ENCODE measurements around the gene SCAMP5. TPM values are rescaled to one million over a fixed set of nuclear protein-coding genes. Genes with fewer than 3 reads are reported as not detected.

Gene SCAMP5
- polyA plus RNA-seq, 2 of the 4 experiments (the other 2 are of a cell fraction): 10.5 to 16.2 TPM

DNA sequence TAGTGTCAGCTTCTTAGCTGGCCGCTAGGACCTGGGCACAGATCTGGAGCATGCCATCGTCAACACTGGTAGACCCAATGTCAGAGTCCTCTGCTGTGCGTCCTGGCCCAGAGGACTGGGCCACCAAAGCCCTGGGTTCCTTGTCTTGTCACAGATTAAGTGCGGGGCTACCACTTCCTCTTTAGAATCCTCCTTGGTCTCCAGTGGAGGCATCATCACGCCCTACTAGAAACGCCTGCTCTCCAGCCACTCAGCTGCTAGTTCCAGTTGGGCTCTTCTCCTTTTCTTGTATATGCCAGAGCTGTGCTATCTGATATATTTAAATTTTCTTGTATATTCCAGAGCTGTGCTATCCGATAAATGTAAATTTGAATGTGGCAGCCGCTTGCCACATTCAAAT, 39.3 kb downstream of the SCAMP5 start:
- FAIRE-seq: no peak
- POLR2A ChIA-PET: interaction anchor here (0.6 to 1.1 kb wide), 2 partner anchors 11 to 1302 kb away, joined by 4 to 5 read pairs; partner anchors contain the start of genes ISL2 and PPCDC
- WGBS (ENCODE audit: missing lambda C conversion rate): 98% methylated on average over 8 of the region's 8 CpGs
- CTCF ChIA-PET: interaction anchor here (1.0 to 3.0 kb wide), 8 partner anchors 8 to 273 kb away, joined by 3 to 21 read pairs (median 9); partner anchors contain the start of gene C15orf39
- Histone ChIP-seq H3K9me3 (no peaks in the 10 kb centered on the region), H3K4me3 (no peak overlapping the region), H3K4me2 (no peak overlapping the region), H3K27ac (no peak overlapping the region), H3K4me1 (peaks cover 40% of the 10 kb centered on the region)
- TF ChIP-seq EP300 (IDR thresholded peaks at IDR 0.05) (no peak), SREBF2 (IDR thresholded peaks at IDR 0.05) (no peak), HOXA7 (CRISPR knock-in tag; IDR thresholded peaks at IDR 0.05) (no peak), POLR2A (IDR thresholded peaks at IDR 0.05; ENCODE audit: low read length) (no peak), HDAC2 (IDR thresholded peaks at IDR 0.05) (no peak), RARB (CRISPR knock-in tag; IDR thresholded peaks at IDR 0.05) (no peak), E2F6 (IDR thresholded peaks at IDR 0.05; ENCODE audit: borderline replicate concordance, low read depth) (no peak), NR3C1 (IDR thresholded peaks at IDR 0.05) (no peak), RAD21 (conservative IDR thresholded peaks at IDR 0.05 in 1 of 2, IDR thresholded peaks at IDR 0.05 in 1 of 2) (no peak), KDM5A (IDR thresholded peaks at IDR 0.05) (no peak)
- no peak for ATAC-seq
- DNase-seq (ENCODE audit: low read depth in 1 of 2, low spot score in 1 of 2): no peak

GRCh38 chr15:75036212-75036616, 40.9 kb downstream of the SCAMP5 start:
- peak overlapping the region; percentile 14; the same call in 1 of the 3 replicates for H3K4me2 ChIP-seq
- 94% methylated on average over 2 of the region's 2 CpGs for WGBS (ENCODE audit: missing lambda C conversion rate)
- FAIRE-seq (no peak), ATAC-seq (peak; percentile 44 to 48; a peak in 3 of 6 replicates), DNase-seq (ENCODE audit: low read depth in 1 of 2, low spot score in 1 of 2) (peak in 1 of 2 experiments; percentile 44)
- ChIA-PET POLR2A (interaction anchor here (1.6 kb wide), 1 partner anchor 13 kb away, joined by 4 read pairs; the partner anchor contains the start of gene PPCDC), CTCF (interaction anchor here (0.6 to 3.0 kb wide), 8 partner anchors 26 to 272 kb away, joined by 3 to 21 read pairs (median 6); partner anchors contain the start of gene C15orf39)
- peak overlapping the region in 1 of 2 experiments; percentile 5; a peak in 3 of 6 replicates for H3K27ac ChIP-seq
- TF ChIP-seq HOXB5 (CRISPR knock-in tag; IDR thresholded peaks at IDR 0.05) (no peak), HDAC2 (IDR thresholded peaks at IDR 0.05) (no peak), CHD2 (IDR thresholded peaks at IDR 0.05; ENCODE audit: low read length, partially characterized antibody) (no peak), E2F6 (IDR thresholded peaks at IDR 0.05; ENCODE audit: borderline replicate concordance, low read depth) (no peak), ZC3H11A (IDR thresholded peaks at IDR 0.05) (no peak), CBX2 (IDR thresholded peaks at IDR 0.05; ENCODE audit: borderline replicate concordance, low read depth) (no peak), USF2 (IDR thresholded peaks at IDR 0.05) (no peak), HOXB13 (CRISPR knock-in tag; IDR thresholded peaks at IDR 0.05; ENCODE audit: low read depth) (no peak), NR3C1 (IDR thresholded peaks at IDR 0.05) (no peak), NFE2L2 (conservative IDR thresholded peaks at IDR 0.05; ENCODE audit: low read length) (no peak), FOXS1 (CRISPR knock-in tag; IDR thresholded peaks at IDR 0.05) (no peak), HMGXB4 (CRISPR knock-in tag; IDR thresholded peaks at IDR 0.05; ENCODE audit: borderline replicate concordance) (no peak), HEYL (CRISPR knock-in tag; IDR thresholded peaks at IDR 0.05) (no peak), MYC (IDR thresholded peaks at IDR 0.05; ENCODE audit: borderline replicate concordance, low read length) (no peak), MAX (IDR thresholded peaks at IDR 0.05) (no peak)
- no peaks in the 10 kb centered on the region for H3K9me3 ChIP-seq
- no peak overlapping the region for H3K4me3 ChIP-seq
- H3K4me1 ChIP-seq: peaks cover 31% of the 10 kb centered on the region

Data from A549 (cell line).